MG63 (cell line): Measurements from ENCODE around the gene CD14. TPM values are rescaled to one million over a fixed set of nuclear protein-coding genes. Genes with fewer than 3 reads are reported as not detected.

Experiments used
- total RNA-seq: library from RNA; depleted of rRNA; stranded (reverse); fragments of >200 nt; shearing (Covaris generic); gene quantifications from 2 replicates; pipeline ENCODE4 v1.2.3, GENCODE V29; 2014; ENCODE audit warnings: low replicate concordance; rRNA removed

The CD14 gene
- total RNA-seq, 1 experiment from 2014 or later: 2.6 TPM

Other genes starting within 250 kb of the CD14 start
- gene ANKHD1, start 231.3 kb downstream of the CD14 start, total RNA-seq: 38.6 and 72.6 TPM in 2 replicates
- gene EIF4EBP3, start 85.5 kb downstream of the CD14 start, total RNA-seq: 4.0 and 4.5 TPM in 2 replicates
- 62.1 and 92.9 TPM in 2 replicates for gene SRA1, start 75.7 kb downstream of the CD14 start, total RNA-seq
- 7.2 and 12.5 TPM in 2 replicates for gene APBB3, start 68.6 kb downstream of the CD14 start, total RNA-seq
- gene SLC35A4, start 68.3 kb downstream of the CD14 start, total RNA-seq: 21.7 and 24.8 TPM in 2 replicates
- 5.5 and 10.7 TPM in 2 replicates for gene TMCO6, start 6.3 kb upstream of the CD14 start, total RNA-seq
- gene NDUFA2, start 14.5 kb upstream of the CD14 start, total RNA-seq: 86.0 and 94.5 TPM in 2 replicates
- 53.6 and 96.7 TPM in 2 replicates for gene IK, start 14.7 kb upstream of the CD14 start, total RNA-seq
- 28.8 and 38.9 TPM in 2 replicates for gene WDR55, start 31.7 kb upstream of the CD14 start, total RNA-seq
- gene DND1, start 40.4 kb upstream of the CD14 start, total RNA-seq: 0.94 TPM in 1 of 2 replicates, not detected in the other
- 96.9 and 116 TPM in 2 replicates for gene HARS1, start 58.2 kb upstream of the CD14 start, total RNA-seq
- gene HARS2, start 58.3 kb upstream of the CD14 start, total RNA-seq: 41.8 and 50.1 TPM in 2 replicates
- gene ZMAT2, start 67.3 kb upstream of the CD14 start, total RNA-seq: 72.7 and 90.9 TPM in 2 replicates
- gene PCDHA1, start 153.0 kb upstream of the CD14 start, total RNA-seq: 0.10 TPM in 1 of 2 replicates, not detected in the other
- gene PCDHA2, start 161.7 kb upstream of the CD14 start, total RNA-seq: 0.44 TPM in 1 of 2 replicates, not detected in the other
- not detected in 2 replicates for gene PCDHA3, start 167.9 kb upstream of the CD14 start, total RNA-seq
- gene PCDHA4, start 173.9 kb upstream of the CD14 start, total RNA-seq: not detected in 2 replicates
- gene PCDHA5, start 188.4 kb upstream of the CD14 start, total RNA-seq: not detected in 2 replicates
- gene PCDHA6, start 194.8 kb upstream of the CD14 start, total RNA-seq: 0.86 TPM in 1 of 2 replicates, not detected in the other
- gene PCDHA7, start 201.1 kb upstream of the CD14 start, total RNA-seq: 0.10 TPM in 1 of 2 replicates, not detected in the other
- not detected in 2 replicates for gene PCDHA8, start 208.0 kb upstream of the CD14 start, total RNA-seq
- gene PCDHA9, start 215.2 kb upstream of the CD14 start, total RNA-seq: not detected in 2 replicates
- not detected in 2 replicates for gene PCDHA10, start 222.7 kb upstream of the CD14 start, total RNA-seq
- not detected in 2 replicates for gene PCDHA11, start 235.8 kb upstream of the CD14 start, total RNA-seq
- not detected in 2 replicates for gene PCDHA12, start 242.1 kb upstream of the CD14 start, total RNA-seq
- gene PCDHA13, start 248.9 kb upstream of the CD14 start, total RNA-seq: not detected in 2 replicates